NCI-H1436 treated with DMSO at 0.1 percent for 48 hours (cell line): ENCODE results near the gene NSF.
"Not testable (repeated sequence)": the region's sequence is repeated elsewhere in the genome, so short reads cannot be mapped to it uniquely, and the experiment has no call there.

Experiments
- DNase-seq: peaks from one replicate; lab custom pipeline; 2025; lab: John Stamatoyannopoulos, UW

Gene NSF

DNA sequence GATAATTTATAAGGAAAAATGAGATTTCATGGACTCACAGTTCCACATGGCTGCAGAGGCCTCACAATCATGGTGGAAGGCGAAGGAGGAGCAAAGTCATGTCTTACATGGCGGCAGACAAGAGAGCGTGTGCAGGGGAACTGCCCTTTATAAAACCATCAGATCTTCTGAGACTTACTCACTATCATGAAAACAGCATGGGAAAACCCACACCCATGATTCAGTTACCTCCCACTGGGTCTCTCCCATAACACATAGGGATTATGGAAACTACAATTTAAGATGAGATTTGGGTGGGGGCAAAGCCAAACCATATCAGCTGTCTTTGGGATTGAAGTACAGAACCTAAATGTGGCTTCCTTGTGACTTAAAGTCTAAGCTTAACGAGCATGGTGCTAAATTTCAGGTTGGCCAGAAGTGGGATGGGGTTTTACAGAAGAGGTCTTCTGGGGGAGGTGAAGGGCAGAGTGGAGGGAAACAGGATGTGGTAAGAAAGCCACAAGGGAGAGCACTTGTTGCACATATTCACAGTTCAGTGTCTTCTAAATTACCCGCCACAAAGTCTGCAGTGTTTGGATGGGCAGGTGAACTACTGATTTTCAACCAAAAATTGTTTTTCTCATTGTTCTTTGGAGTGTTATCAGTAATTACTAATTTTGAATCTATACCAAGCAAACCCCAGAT, 38.4 kb downstream of the NSF start:
- not testable (repeated sequence) for DNase-seq

- not testable (repeated sequence) for DNase-seq
Measured at GRCh38 chr17:46632146-46632545, 41.7 kb downstream of the NSF start.

DNA sequence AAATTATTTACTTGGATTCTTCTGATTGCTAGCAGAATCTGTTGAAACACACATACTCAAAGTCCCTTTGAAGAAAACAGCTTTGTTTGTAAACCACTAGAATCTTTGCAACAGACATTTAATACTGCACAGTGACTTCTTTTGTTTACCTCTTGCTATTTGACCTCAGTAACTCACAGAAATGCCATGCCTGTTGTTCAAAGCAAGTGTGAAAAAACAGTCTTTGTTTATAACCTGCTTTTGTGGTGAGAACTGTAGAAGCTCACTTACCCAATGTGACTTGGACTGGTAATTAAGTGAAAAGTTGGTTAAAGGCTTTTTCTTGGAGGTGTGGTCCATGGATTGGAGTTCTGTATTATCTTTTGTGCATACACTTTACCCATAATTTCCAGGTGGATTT, 44.4 kb downstream of the NSF start:
- DNase-seq = not testable (repeated sequence)

GRCh38 chr17:46641861-46642656, 51.6 kb downstream of the NSF start:
- DNase-seq = not testable (repeated sequence)

- DNase-seq = not testable (repeated sequence)
Measured at GRCh38 chr17:46647251-46647650, 56.8 kb downstream of the NSF start.

DNA sequence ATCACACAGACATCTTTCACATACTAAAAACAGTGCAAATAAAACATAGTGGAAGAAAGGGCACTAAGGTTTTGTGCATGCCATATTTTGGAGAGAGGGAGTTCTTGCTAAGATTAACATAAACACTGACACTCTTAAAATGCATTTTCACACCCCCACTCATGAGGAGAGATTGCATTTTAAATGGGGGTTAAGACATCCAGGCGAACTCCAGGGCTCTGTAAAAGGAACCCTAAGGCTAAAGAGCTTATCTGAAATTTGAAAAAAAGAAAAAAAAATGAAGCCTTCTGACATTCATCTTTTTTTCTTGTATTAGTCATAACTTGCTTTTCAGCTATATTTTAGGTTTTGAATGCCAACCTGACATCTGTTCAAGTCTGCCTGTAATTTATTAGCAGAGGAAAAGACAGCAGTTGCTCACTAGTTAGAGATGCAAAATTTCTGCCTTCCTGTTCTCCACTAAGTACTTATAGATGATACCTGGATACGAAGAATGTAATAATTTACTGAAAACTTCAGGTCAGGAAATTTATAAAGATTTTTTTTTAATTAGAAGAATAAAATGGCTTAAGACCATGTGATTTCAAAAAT, 57.3 kb downstream of the NSF start:
- not testable (repeated sequence) for DNase-seq

GRCh38 chr17:46649246-46649645, 58.8 kb downstream of the NSF start:
- not testable (repeated sequence) for DNase-seq

DNA sequence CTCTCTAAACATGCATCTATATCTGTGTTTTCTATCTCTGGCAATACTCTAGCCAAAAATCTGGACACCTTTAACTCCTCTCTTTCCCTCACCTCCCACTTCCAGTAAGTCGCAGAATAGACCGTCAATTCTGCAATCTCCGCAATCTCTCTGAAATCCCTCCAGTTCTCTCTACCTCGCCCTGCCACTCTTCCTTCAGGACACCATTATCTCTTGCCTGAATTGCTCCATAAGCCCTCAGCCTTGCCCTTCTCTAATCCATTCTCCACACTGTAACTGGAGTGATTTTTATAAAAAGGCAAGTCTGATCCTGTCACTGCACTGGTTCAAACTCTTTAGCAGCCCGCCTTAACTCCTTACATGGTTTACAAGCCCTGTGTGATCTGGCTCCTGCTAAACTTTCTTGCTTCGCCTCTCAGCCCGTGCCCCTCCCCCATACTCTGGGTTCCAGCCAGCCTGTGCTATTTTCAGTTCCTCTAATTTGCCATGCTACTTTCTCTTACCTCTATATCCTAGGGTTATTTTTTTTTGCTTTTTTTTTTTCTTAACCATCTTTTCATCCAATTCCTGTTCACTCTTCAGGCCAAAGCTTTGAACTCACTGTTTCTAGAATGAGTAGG, 61.7 kb downstream of the NSF start:
- DNase-seq = not testable (repeated sequence)

DNA sequence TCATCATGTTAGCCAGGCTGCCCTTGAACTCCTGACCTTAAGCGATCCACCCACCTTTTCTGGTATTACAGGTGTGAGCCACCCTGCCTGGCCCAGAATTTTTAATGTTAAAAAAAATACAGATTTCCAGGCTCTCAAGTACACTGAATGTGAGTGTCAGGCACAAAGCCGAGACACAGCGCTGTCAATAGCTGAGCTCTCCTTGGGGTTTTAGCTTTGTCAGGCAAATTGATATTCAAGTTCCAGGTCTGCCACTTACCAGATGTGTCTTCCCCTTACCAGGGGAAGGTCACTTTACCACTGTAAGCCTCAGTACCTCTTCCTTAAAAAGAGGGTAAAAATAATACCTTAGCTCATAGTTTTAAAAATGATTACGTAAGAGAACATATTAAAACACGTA, 67.8 kb downstream of the NSF start:
- not testable (repeated sequence) for DNase-seq

DNA sequence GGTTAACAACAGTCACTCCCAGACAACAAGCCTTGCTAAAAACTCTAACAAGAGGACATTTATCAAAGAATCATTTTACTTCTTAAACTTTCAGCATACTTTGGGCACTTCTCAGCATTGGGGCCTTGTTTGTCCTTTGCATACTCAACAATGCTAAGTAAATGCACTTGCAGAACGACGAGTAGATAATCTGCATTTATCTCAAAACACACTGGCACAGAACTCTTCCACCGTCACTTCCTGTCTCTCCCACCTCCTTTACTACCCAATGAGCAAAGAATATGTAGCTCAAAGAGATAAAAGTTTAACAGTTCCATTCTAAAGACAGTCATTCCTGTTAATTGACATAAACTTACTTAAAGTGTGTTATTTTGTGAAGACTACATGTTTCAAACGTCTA, 69.2 kb downstream of the NSF start:
- DNase-seq = not testable (repeated sequence)

- not testable (repeated sequence) for DNase-seq
Measured at GRCh38 chr17:46663123-46663522, 72.7 kb downstream of the NSF start.

GRCh38 chr17:46663552-46663951, 73.1 kb downstream of the NSF start:
- DNase-seq = not testable (repeated sequence)

GRCh38 chr17:46665969-46666368, 75.5 kb downstream of the NSF start:
- DNase-seq = not testable (repeated sequence)

- DNase-seq = not testable (repeated sequence)
Measured at GRCh38 chr17:46670789-46671188, 80.3 kb downstream of the NSF start.

DNA sequence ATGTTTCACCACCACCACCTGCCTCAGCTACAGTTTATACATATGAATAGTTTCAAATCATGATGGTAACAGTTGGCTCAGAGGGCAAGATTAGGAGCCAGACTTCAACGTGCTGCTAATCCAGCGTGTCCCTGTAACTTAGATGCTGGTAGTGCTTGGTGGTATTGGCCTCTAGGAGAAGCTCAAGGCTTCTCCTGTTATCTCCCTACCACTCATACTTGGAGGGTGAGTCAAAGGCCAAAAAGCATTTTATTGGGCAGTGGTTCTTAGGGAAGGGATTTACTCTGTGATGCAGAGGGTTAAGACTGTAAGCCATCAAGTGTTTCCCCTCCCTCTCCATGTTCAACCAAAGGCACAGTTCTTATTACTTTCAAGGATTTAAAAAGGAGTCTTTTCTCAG, 82.3 kb downstream of the NSF start:
- not testable (repeated sequence) for DNase-seq

DNA sequence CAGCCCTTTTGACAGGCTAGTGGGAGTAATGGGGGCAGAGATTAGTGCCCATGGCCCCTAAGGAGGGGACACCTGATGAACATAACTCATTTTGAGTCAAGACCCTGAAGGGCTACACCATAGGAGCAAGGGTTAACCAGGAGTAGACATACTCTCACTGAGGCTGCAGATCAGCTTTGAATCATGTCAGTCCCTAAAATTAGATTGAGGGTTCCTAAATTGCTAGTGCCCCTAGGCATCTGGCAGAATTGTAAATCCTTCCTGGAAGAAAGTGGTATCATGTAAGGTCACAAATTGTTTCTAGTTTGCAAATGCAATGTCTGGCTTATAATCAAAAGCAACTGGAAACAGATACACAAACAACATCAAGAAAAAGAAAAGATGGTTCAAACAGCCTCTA, 87.3 kb downstream of the NSF start:
- not testable (repeated sequence) for DNase-seq

GRCh38 chr17:46683653-46684052, 93.2 kb downstream of the NSF start:
- not testable (repeated sequence) for DNase-seq

DNA sequence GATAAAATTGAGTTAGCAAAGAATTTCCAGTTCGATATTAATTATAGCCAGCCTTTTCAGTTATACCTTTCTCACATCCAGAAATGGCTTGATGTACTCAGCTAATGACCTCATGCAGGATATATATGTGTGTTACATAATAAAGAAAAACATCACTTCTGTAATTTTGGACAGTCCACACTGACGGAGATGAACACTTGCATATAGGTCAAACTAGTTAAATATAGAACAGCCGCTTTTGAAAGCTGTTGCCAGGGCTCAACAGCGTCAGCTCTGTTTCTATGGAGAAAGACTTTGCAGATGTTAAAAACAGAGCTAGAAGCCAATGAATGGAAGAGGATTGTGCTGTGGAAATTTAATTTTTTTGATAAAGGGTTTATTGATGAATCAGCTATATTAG, 94.8 kb downstream of the NSF start:
- DNase-seq = not testable (repeated sequence)

GRCh38 chr17:46692196-46692595, 101.7 kb downstream of the NSF start:
- not testable (repeated sequence) for DNase-seq

GRCh38 chr17:46693283-46693682, 102.8 kb downstream of the NSF start:
- DNase-seq = not testable (repeated sequence)

DNA sequence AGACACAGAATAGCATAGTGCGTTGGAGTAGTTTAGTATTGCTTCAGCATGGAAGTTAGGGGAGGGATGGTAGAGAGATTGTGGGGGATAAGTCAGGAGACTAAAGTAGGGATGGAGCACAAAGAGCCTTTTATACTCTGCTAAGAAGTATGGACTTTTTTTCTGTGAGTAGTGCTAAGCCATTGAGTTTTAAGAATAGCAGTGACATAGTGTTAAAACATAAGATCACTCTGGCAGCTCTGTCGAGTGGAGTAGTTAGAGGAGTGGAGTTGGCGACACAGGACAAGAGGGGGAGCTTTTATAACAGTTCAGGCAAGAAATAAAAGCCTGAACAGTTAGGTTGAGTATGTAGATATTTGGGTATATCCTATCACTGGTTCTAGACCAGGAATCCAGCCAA, 106.1 kb downstream of the NSF start:
- DNase-seq = not testable (repeated sequence)

- not testable (repeated sequence) for DNase-seq
Measured at GRCh38 chr17:46699014-46699413, 108.5 kb downstream of the NSF start.
